ENCODE data around the gene F2R.

Gene F2R

DNA sequence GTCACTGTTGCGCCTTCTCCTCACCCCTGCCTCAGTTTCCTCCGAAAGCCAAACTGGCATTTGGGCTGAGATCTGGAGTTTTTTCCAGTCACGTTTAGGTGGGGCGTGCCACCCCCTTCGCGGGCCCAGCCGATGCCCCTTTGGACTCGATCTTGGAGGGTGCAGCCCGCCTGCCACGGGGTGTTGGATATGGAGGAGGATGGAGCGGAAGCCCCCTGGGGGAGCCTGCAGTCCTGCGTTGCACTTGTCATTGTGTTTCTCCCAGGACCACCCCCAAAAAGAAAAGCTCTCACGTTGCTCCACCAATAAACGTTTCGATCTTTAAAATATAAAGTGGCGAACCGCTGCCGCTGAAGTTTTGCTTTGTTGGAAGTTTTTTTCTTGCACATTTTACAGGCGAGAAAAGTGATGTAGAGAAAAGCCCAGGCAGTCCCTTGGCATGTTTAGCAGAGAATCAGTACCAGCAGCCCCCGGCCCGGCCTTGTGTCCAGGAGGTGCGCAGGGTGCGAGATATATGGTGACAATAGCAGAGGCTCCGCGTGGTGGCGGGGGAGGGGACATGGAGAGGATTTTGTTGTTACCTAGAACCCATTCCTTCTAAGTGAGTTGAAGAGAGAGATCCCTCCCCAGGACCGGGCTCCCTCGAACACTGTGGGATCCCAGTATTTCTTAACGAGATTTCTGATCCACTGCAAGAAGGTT, 681 bp downstream of the F2R start:
- H3K27ac ChIP-seq, result peak overlapping the region; percentile 73
- peak; percentile 71 for DNase-seq
- peaks cover 2% of the 10 kb centered on the region for H3K27me3 ChIP-seq (ENCODE audit: insufficient read depth, low read depth, severe bottlenecking)
- TF ChIP-seq, protein P1, sequence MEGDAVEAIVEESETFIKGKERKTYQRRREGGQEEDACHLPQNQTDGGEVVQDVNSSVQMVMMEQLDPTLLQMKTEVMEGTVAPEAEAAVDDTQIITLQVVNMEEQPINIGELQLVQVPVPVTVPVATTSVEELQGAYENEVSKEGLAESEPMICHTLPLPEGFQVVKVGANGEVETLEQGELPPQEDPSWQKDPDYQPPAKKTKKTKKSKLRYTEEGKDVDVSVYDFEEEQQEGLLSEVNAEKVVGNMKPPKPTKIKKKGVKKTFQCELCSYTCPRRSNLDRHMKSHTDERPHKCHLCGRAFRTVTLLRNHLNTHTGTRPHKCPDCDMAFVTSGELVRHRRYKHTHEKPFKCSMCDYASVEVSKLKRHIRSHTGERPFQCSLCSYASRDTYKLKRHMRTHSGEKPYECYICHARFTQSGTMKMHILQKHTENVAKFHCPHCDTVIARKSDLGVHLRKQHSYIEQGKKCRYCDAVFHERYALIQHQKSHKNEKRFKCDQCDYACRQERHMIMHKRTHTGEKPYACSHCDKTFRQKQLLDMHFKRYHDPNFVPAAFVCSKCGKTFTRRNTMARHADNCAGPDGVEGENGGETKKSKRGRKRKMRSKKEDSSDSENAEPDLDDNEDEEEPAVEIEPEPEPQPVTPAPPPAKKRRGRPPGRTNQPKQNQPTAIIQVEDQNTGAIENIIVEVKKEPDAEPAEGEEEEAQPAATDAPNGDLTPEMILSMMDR (IDR thresholded peaks at IDR 0.05; ENCODE audit: low read depth, low read length), result no peak
- H3K36me3 ChIP-seq, result no peaks in the 10 kb centered on the region; the same call in 1 of the 2 replicates
- H3K9me3 ChIP-seq (ENCODE audit: severe bottlenecking), result no peaks in the 10 kb centered on the region
- H3K4me3 ChIP-seq (ENCODE audit: low read depth, low read length), result peak overlapping the region; percentile 85

DNA sequence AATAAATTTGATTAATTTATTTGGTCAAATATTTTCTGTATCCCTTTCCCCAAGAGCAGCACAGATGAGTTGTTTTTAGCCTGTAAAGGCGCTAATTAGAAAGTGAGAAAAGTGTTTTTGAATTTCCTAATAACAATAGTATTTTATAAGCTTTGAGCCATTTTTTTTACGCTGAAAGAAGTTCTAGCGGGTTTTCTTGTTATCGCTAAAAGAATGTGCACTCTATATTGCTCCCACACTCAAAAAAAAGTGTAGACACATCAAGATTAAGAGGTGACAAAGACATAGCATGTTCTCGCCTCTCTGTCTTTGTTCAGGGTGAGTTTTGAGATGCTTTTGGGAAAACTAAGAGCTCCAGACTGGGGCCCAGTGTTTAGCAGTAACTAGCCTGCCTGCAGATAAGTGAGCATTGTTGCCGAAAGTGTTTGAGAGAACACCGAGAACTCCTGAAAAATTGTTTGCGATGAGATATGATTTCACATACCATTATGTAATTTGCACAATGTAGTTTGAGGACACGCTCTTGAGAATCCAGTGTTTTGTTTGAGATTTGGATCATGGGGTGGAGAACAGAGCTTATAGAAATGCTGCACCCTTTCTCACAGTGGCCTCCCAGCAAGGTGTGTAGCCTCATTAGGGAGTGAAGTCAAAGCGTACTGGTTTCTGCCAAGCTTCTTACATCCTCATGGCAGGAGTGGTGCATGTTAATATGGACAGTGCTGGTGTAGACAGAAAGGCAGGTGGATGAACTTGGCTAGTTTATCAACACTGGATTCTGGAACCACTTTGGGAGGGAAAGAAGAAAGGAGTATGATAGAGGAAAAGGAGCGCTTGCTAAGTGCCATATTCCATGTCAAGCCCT, 1.5 kb downstream of the F2R start:
- TF ChIP-seq, protein P1 (IDR thresholded peaks at IDR 0.05; ENCODE audit: low read depth, low read length), result no peak
- no peak for DNase-seq
- H3K4me3 ChIP-seq (ENCODE audit: low read depth, low read length), result peak overlapping the region; percentile 85
- peaks cover 2% of the 10 kb centered on the region for H3K27me3 ChIP-seq (ENCODE audit: insufficient read depth, low read depth, severe bottlenecking)
- peaks cover 3% of the 10 kb centered on the region for H3K36me3 ChIP-seq
- H3K27ac ChIP-seq, result no peak overlapping the region
- no peaks in the 10 kb centered on the region for H3K9me3 ChIP-seq (ENCODE audit: severe bottlenecking)

DNA sequence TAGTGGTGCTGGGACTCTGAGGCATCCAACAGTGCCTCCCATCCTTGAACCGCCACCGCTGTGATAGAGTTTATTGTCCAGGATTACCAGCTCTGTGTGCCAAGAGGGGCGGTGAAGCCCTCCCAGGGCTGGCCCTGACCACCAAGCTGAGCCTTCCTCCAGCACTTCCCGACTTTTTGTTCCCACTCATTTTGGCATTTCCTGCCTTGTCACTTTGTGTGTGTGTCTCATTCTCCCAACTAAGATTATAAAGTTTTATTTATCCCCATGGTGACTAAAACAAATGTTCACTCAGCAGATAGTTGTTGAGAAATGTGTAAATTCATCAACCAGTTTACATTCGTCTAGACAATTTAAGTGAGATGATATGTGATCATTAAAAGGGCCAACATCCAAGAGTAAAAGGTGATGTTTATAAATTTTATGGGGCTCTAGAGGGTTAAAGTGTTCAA, 2.5 kb downstream of the F2R start:
- H3K27me3 ChIP-seq (ENCODE audit: insufficient read depth, low read depth, severe bottlenecking), result peaks cover 2% of the 10 kb centered on the region
- TF ChIP-seq, protein P1 (IDR thresholded peaks at IDR 0.05; ENCODE audit: low read depth, low read length), result no peak
- H3K36me3 ChIP-seq, result peaks cover 3% of the 10 kb centered on the region
- H3K27ac ChIP-seq, result no peak overlapping the region
- no peak overlapping the region for H3K4me3 ChIP-seq (ENCODE audit: low read depth, low read length)
- H3K9me3 ChIP-seq (ENCODE audit: severe bottlenecking), result no peaks in the 10 kb centered on the region
- DNase-seq, result no peak

DNA sequence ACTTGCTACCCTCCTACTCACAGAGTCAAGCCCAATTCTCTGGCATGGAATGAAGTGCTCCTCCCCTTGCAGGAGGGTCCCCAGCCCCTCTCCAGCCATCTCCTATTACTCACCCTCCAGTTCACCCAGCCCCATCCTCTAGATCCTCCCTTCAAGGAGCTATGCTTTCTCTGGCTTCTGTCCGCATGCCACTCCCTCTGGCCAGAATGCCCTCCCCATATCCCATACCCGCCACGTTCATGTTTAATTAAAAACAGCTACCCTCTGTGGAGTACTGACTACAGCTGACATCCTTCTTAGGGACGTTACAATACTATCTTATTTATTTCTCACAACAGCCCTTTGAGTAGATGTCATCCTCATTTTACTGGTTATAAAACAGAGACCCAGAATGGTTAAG, 3.0 kb downstream of the F2R start:
- no peak overlapping the region for H3K27ac ChIP-seq
- no peak for DNase-seq
- H3K27me3 ChIP-seq (ENCODE audit: insufficient read depth, low read depth, severe bottlenecking), result peaks cover 2% of the 10 kb centered on the region
- H3K36me3 ChIP-seq, result peaks cover 3% of the 10 kb centered on the region
- TF ChIP-seq, protein P1 (IDR thresholded peaks at IDR 0.05; ENCODE audit: low read depth, low read length), result no peak
- H3K4me3 ChIP-seq (ENCODE audit: low read depth, low read length), result no peak overlapping the region
- H3K9me3 ChIP-seq (ENCODE audit: severe bottlenecking), result no peaks in the 10 kb centered on the region

DNA sequence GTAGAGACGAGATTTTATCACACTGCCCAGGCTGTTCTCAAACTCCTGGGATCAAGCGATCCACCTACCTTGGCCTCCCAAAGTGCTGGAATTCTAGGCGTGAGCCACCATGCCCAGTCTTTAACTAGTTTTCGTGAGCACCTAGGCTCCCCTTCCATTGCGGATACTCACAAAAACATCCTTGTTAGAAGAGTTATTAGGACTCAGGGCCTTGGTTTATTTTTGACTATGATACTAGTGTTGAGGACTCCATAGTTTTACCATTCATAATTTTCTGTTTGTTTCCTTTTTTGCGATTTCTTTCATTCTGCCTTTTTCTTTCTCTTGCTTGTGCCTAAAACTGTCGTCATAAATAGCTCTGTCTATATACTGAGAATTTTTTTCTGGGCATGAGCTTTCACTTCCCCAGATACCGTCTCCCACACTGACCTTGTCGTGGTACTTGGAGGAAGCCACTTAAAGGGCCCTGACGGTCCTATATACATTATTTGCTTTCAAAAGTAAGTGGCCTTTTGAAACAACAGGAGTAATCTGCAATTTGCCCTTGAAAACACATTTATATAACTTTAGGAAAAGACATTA, 5.2 kb downstream of the F2R start:
- TF ChIP-seq, protein P1 (IDR thresholded peaks at IDR 0.05; ENCODE audit: low read depth, low read length), result no peak
- H3K27me3 ChIP-seq (ENCODE audit: insufficient read depth, low read depth, severe bottlenecking), result no peaks in the 10 kb centered on the region
- H3K4me3 ChIP-seq (ENCODE audit: low read depth, low read length), result no peak overlapping the region
- no peak for DNase-seq
- H3K36me3 ChIP-seq, result peaks cover 3% of the 10 kb centered on the region
- no peaks in the 10 kb centered on the region for H3K9me3 ChIP-seq (ENCODE audit: severe bottlenecking)
- no peak overlapping the region for H3K27ac ChIP-seq
